Tibial nerve (tissue), 4 donors: ENCODE results near the gene MAP4K3.

ENCODE experiments used
- CTCF ChIP-seq, 5 experiments: fragments of 200-600 bp in 3 of 5; fragments of 450-650 bp in 2 of 5; sonication (generic) in 3 of 5; IDR thresholded peaks; one replicate each; pipeline ENCODE4 v1.5.1; 2016 to 2019; ENCODE audit warnings: antibody characterized with exemption in 5 of 5, mild to moderate bottlenecking in 3 of 5, moderate library complexity in 2 of 5
- EP300 ChIP-seq, 2 donors: sonication (generic); formaldehyde crosslinking; IDR thresholded peaks; one replicate each; pipeline ENCODE4 v1.6.1; 2017; ENCODE audit warnings: antibody characterized with exemption in 2 of 2, mild to moderate bottlenecking in 1 of 2
- POLR2A ChIP-seq, 2 donors: fragments of 450-650 bp; IDR thresholded peaks; one replicate each; pipeline ENCODE4 v1.6.1; 2017; ENCODE audit warnings: antibody characterized with exemption in 2 of 2, mild to moderate bottlenecking in 2 of 2, moderate library complexity in 2 of 2

- TF ChIP-seq CTCF (IDR thresholded peaks at IDR 0.05) (no peak), POLR2A (IDR thresholded peaks at IDR 0.05) (no peak), EP300 (IDR thresholded peaks at IDR 0.05) (no peak)
Measured at GRCh38 chr2:39220136-39220535, 216.9 kb downstream of the MAP4K3 start.
